Epithelial cell of proximal tubule (primary cell): ENCODE data around the gene TCTN3. TPM values are rescaled to one million over a fixed set of nuclear protein-coding genes. Genes with fewer than 3 reads are reported as not detected.

ENCODE experiments used
- DNase-seq: peaks from one replicate; pipeline ENCODE4 v3.0.0-alpha.2; 2011; ENCODE audit warnings: low read depth
- H3K4me3 ChIP-seq: 2 replicates; pipeline ENCODE4 v1.5.1; 2011; ENCODE audit warnings: low read depth, mild to moderate bottlenecking, low read length
- total RNA-seq: library from RNA; depleted of rRNA; stranded (reverse); fragments of >200 nt; gene quantifications from 2 replicates; pipeline ENCODE4 v1.2.3, GENCODE V29; 2015
- TF ChIP-seq, protein P1 (sequence below): conservative IDR thresholded peaks from 2 replicates; pipeline ENCODE4 v1.5.1; 2012; ENCODE audit warnings: low read depth, mild to moderate bottlenecking, low read length

Gene TCTN3
- total RNA-seq, 1 donor from 2014 or later: 33.6 TPM

DNA sequence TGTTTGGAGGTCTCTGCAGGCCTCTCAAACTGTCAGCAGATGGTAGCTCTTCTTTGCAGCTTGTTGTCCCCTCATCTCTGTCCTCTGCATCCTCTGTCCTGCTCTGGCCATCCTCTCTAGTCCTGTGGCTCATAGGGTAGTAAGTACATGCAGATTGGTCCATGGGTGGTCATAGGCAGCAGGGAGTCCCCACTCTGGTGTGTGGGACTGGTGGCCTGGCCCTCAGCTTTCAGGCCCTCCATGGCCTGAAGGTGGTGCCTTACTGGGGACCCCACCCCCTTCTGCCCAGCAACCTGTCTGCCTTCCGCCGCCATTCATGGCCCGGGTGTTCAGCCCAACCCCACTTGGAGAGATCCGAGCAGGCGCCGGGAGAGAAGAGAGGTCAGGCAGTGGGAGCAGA lies 12.8 kb upstream of the TCTN3 start:
- TF ChIP-seq, protein P1, sequence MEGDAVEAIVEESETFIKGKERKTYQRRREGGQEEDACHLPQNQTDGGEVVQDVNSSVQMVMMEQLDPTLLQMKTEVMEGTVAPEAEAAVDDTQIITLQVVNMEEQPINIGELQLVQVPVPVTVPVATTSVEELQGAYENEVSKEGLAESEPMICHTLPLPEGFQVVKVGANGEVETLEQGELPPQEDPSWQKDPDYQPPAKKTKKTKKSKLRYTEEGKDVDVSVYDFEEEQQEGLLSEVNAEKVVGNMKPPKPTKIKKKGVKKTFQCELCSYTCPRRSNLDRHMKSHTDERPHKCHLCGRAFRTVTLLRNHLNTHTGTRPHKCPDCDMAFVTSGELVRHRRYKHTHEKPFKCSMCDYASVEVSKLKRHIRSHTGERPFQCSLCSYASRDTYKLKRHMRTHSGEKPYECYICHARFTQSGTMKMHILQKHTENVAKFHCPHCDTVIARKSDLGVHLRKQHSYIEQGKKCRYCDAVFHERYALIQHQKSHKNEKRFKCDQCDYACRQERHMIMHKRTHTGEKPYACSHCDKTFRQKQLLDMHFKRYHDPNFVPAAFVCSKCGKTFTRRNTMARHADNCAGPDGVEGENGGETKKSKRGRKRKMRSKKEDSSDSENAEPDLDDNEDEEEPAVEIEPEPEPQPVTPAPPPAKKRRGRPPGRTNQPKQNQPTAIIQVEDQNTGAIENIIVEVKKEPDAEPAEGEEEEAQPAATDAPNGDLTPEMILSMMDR: no peak
- no peak for DNase-seq
- H3K4me3 ChIP-seq: no peak overlapping the region

- TF ChIP-seq, protein P1: no peak
- no peak overlapping the region for H3K4me3 ChIP-seq
- no peak for DNase-seq
Observed at GRCh38 chr10:95698415-95698814, 4.7 kb upstream of the TCTN3 start.

GRCh38 chr10:95697429-95697828 lies 3.7 kb upstream of the TCTN3 start:
- DNase-seq: no peak
- TF ChIP-seq, protein P1: no peak
- H3K4me3 ChIP-seq: no peak overlapping the region

DNA sequence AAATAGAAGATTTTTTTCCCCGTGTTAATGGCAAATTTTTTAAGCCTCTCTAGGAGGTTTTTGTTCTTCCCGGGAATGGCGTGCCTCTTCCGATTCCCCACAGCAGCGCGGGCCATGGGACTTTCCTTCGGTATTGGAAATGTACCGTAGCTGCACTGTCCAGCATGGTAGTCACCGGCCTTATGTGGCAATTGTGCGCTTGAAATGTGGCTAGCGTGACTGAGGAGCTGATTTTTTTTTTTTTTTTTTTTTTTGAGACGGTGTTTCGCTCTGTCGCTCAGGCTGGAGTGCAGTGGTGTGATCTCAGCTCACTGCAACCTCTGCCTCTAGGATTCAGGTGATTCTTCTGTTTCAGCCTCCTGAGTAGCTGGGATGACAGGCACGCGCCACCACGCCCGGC lies 938 bp upstream of the TCTN3 start:
- H3K4me3 ChIP-seq: no peak overlapping the region
- TF ChIP-seq, protein P1: no peak
- no peak for DNase-seq

DNA sequence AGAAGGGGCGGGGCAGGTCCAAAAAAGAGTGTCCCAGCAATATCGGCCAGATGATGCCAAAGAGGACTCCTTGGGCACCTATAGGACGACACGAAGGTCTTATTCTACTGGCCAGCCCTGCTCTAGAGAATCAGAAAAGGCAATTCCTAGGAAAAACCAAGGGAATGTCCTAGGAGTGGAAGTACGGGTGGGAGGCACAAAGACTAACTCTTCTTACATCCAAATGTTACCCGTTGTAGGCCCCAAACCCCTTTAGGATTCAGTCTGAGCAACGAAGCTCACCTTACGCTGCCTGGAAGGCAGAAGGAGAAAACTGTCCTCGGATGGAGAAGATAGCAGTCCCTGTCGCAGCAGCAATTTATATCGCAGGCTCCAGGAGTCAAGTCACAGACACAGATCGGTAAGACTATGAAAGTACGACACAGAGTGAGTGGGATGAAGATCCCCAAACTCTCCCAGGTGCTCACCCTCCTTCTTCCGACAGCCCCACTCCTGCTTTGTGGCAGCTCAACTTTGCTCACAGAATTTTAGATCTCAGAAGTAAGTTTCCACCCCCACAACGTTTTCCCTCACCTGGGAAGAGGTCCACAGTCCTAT lies 558 bp downstream of the TCTN3 start:
- TF ChIP-seq, protein P1: no peak
- DNase-seq: no peak

GRCh38 chr10:95691281-95691680 lies 2.4 kb downstream of the TCTN3 start:
- TF ChIP-seq, protein P1: no peak
- no peak for DNase-seq
- no peak overlapping the region for H3K4me3 ChIP-seq

More for the DNA sequence above, 558 bp downstream of the TCTN3 start:
- peak overlapping the region; percentile 100 for H3K4me3 ChIP-seq

- H3K4me3 ChIP-seq: no peak overlapping the region
- TF ChIP-seq, protein P1: no peak
Observed at GRCh38 chr10:95688648-95689047, 5.1 kb downstream of the TCTN3 start.

More at GRCh38 chr10:95688648-95689047, 5.1 kb downstream of the TCTN3 start:
- DNase-seq: no peak
